Endothelial cell of hepatic sinusoid (primary cell): ENCODE data around the gene CCDC197.

Source experiments
- in situ Hi-C: cut with HindIII; loops from 2 replicates; pipeline ENCODE4 v1.10.0; 2017; ENCODE audit warnings: low sequenced_read_pairs

CCDC197 gene

DNA sequence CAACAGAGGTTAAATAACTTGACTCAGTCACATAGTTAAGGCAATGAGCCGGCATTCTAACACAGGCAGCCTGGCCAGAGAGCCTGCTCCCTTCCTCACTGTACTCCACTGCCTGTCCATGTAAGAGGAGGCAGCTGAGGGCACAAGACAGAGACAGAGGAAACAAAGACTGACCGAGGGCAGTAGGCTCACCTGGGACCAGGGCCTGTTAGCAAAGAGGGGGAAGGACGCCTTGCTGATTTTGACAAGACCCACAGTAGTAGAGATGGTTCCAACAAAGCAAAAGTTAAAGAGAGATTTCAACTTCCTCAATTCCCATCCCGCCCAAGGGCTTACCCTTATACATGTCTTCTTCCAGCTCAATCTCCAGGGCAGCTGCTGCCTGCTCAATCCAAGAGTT, 55.6 kb downstream of the CCDC197 start:
- in situ Hi-C loops = no loop called here

DNA sequence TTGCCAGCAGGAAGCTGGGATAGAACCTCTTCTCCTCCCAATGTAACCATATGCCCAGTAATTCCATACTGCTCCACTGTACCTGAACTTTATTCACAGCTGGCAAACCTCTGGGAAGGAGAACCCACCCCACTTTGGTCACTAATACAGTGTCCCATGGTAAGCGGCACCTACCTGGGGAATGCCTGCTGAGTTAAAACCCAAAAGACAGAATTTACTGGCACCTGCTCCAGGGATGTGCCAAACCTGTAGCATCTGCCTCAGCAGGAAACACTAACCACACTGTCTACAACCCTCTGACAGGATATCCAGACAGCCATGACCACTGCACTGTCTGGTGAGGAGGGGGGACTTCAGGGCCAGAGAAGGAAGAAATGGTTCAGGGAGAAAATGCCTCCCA, 57.3 kb downstream of the CCDC197 start:
- in situ Hi-C loops = no loop called here

- in situ Hi-C loops = no loop called here
These were observed 57.8 kb downstream of the CCDC197 start for GRCh38 chr14:94054936-94055335.

- in situ Hi-C loops = no loop called here
These were observed 59.6 kb downstream of the CCDC197 start for GRCh38 chr14:94056579-94057308.

DNA sequence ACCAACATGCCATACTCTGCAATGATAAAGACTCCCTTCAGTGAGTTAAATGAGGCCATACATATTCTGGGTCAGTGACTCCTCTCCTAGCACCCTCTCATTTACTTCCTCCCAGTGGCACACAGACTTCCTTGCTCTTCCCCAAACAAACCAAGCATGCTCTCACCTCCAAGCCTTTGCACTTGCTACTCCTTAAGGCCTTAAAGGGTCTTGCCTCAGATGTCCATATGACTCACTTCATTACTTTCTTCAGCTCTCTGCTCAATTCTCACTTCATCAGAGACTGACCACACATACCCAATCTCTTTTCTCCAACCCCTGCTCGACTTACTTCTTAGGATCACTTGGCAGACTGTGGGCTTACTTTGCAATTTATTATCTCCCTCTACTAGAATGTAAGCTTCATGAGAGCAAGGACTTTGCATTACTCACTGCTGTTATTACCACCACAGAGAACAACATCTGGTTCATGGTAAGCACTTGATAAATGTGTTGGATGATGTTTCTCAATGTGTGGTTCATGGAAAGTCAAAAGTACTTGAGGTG, 61.1 kb downstream of the CCDC197 start:
- in situ Hi-C loops = no loop called here
